IMR-90 (cell line): Measurements from ENCODE around the gene ZNRF3. TPM values are rescaled to one million over a fixed set of nuclear protein-coding genes. Genes with fewer than 3 reads are reported as not detected.

ENCODE experiments used
- ATAC-seq: fragments of 200-7000 bp; cut with Tn5 transposase; 2 replicates; pipeline ENCODE4 v1.9.1; 2020; ENCODE audit warnings: low read depth, mild to moderate bottlenecking, moderate library complexity
- BruUV-seq: library from RNA; stranded (reverse); fragments of 400-500 nt; replicated peaks from 2 replicates; lab custom pipeline; 2021; lab: Mats Ljungman, UMichigan
- CTCF ChIA-PET: fragments of 300-600 bp; formaldehyde crosslinking; extraction: SDS; loops from one replicate; lab custom pipeline; 2021; ENCODE audit warnings: antibody characterized with exemption; lab: Yijun Ruan, JAX
- POLR2A ChIA-PET: fragments of 300-600 bp; sonication (Branson Sonifier 250); formaldehyde crosslinking; loops from one replicate; lab custom pipeline; 2022; ENCODE audit warnings: antibody characterized with exemption; ENCODE audit not compliant: unreplicated experiment; lab: Charles Lee
- DNase-seq: peaks from one replicate; pipeline ENCODE4 v3.0.0; 2013
- H2AFZ ChIP-seq: replicated peaks from 2 replicates; pipeline ENCODE3; 2013; ENCODE audit warnings: low read length, mild to moderate bottlenecking; ENCODE audit not compliant: poor library complexity
- H2AK5ac ChIP-seq: 2 replicates; pipeline ENCODE4 v1.6.1; 2013; ENCODE audit warnings: low read depth, low read length, inconsistent platforms
- H2AK9ac ChIP-seq: replicated peaks from 2 replicates; pipeline ENCODE3; 2013; ENCODE audit warnings: mild to moderate bottlenecking, low read depth, low read length, moderate library complexity; ENCODE audit not compliant: poor library complexity
- H2BK120ac ChIP-seq: 2 replicates; pipeline ENCODE4 v1.6.1; 2013; ENCODE audit warnings: low read depth, low read length, inconsistent platforms
- H2BK15ac ChIP-seq: 3 replicates; pipeline ENCODE4 v1.6.1; 2013; ENCODE audit warnings: low read depth, low read length, inconsistent platforms
- H2BK20ac ChIP-seq: 2 replicates; pipeline ENCODE4 v1.6.1; 2013; ENCODE audit warnings: low read depth, mild to moderate bottlenecking, inconsistent platforms, low read length, moderate library complexity
- H2BK5ac ChIP-seq: 2 replicates; pipeline ENCODE4 v1.6.1; 2013; ENCODE audit warnings: mild to moderate bottlenecking, low read depth, low read length, inconsistent platforms; ENCODE audit not compliant: poor library complexity, severe bottlenecking
- H3K14ac ChIP-seq: replicated peaks from 2 replicates; pipeline ENCODE4 v1.6.1; 2013; ENCODE audit warnings: low read depth, low read length, inconsistent platforms
- H3K18ac ChIP-seq: 2 replicates; pipeline ENCODE4 v1.6.1; 2013; ENCODE audit warnings: low read depth, low read length, control low read depth
- H3K23ac ChIP-seq: 2 replicates; pipeline ENCODE4 v1.6.1; 2013; ENCODE audit warnings: low read depth, low read length, inconsistent platforms
- H3K27ac ChIP-seq: 2 replicates; pipeline ENCODE4 v1.5.1; 2013; ENCODE audit warnings: mild to moderate bottlenecking, control low read depth, low read length; ENCODE audit not compliant: insufficient read depth
- H3K27me3 ChIP-seq: 2 replicates; pipeline ENCODE4 v1.6.1; 2013; ENCODE audit warnings: low read length; ENCODE audit not compliant: control insufficient read depth, insufficient read depth
- H3K36me3 ChIP-seq: 2 replicates; pipeline ENCODE4 v1.6.1; 2013; ENCODE audit warnings: low read length, mixed read lengths; ENCODE audit not compliant: control insufficient read depth, insufficient read depth
- H3K4ac ChIP-seq: 2 replicates; pipeline ENCODE4 v1.6.1; 2013; ENCODE audit warnings: low read depth, low read length, inconsistent platforms
- H3K4me1 ChIP-seq: 2 replicates; pipeline ENCODE4 v1.6.1; 2013; ENCODE audit warnings: low read length, mixed read lengths; ENCODE audit not compliant: control insufficient read depth, insufficient read depth
- H3K4me2 ChIP-seq: 2 replicates; pipeline ENCODE4 v1.6.1; 2013; ENCODE audit warnings: low read depth, mild to moderate bottlenecking, control low read depth, low read length, moderate library complexity
- H3K4me3 ChIP-seq: 2 replicates; pipeline ENCODE4 v1.5.1; 2013; ENCODE audit warnings: low read depth, mild to moderate bottlenecking, control low read depth, low read length, moderate library complexity; ENCODE audit not compliant: insufficient read depth
- H3K56ac ChIP-seq: 2 replicates; pipeline ENCODE4 v1.6.1; 2013; ENCODE audit warnings: low read length, inconsistent platforms; ENCODE audit not compliant: insufficient read depth; ENCODE audit errors: extremely low read depth
- H3K79me1 ChIP-seq, 2 experiments: 2 replicates each; pipeline ENCODE4 v1.6.1; 2013; ENCODE audit warnings: low read length in 2 of 2, inconsistent platforms in 1 of 2, low read depth in 1 of 2
- H3K9ac ChIP-seq: 2 replicates; pipeline ENCODE4 v1.6.1; 2013; ENCODE audit warnings: low read depth, low read length, control low read depth
- H3K9me1 ChIP-seq: 2 replicates; pipeline ENCODE4 v1.6.1; 2013; ENCODE audit warnings: low read length, inconsistent platforms; ENCODE audit not compliant: insufficient read depth
- H3K9me3 ChIP-seq: 2 replicates; pipeline ENCODE4 v1.6.1; 2013; ENCODE audit warnings: low read length; ENCODE audit not compliant: control insufficient read depth, insufficient read depth
- H4K20me1 ChIP-seq: 2 replicates; pipeline ENCODE4 v1.6.1; 2013; ENCODE audit warnings: low read length, inconsistent platforms; ENCODE audit not compliant: insufficient read depth
- H4K5ac ChIP-seq: 2 replicates; pipeline ENCODE4 v1.6.1; 2013; ENCODE audit warnings: mild to moderate bottlenecking, low read depth, low read length, control low read depth
- H4K8ac ChIP-seq, 2 experiments: 2 replicates each; pipeline ENCODE4 v1.6.1; 2013; ENCODE audit warnings: low read depth in 2 of 2, low read length in 2 of 2, control low read depth in 1 of 2, inconsistent platforms in 1 of 2
- H4K91ac ChIP-seq: 2 replicates; pipeline ENCODE4 v1.6.1; 2013; ENCODE audit warnings: low read depth, low read length, inconsistent platforms; ENCODE audit not compliant: insufficient read depth
- BHLHE40 ChIP-seq: fragments of 150-350 bp; IDR thresholded peaks from 2 replicates; pipeline ENCODE4 v1.6.1; 2016; ENCODE audit warnings: mild to moderate bottlenecking, low read depth, low read length
- MAFK ChIP-seq: IDR thresholded peaks from 2 replicates; pipeline ENCODE4 v1.6.1; 2012; ENCODE audit warnings: low read depth, low read length, improper control_type of control experiment
- MXI1 ChIP-seq: IDR thresholded peaks from 2 replicates; pipeline ENCODE4 v1.6.1; 2012; ENCODE audit warnings: low read depth, mild to moderate bottlenecking, low read length, moderate library complexity, borderline replicate concordance
- WGBS, 2 experiments: methylation state at CpG; one replicate each; pipeline versions ENCODE4 v1.1.5 to v1.1.7; 2013; ENCODE audit warnings: missing lambda C conversion rate in 2 of 2; ENCODE audit not compliant: insufficient read length in 1 of 2; ENCODE audit errors: extremely low coverage in 2 of 2; 5-methylcytosine and 5-hydroxymethylcytosine counted together
- dilution Hi-C: fragments of 300-500 bp; cut with HindIII; formaldehyde crosslinking; loops from one replicate; pipeline ENCODE4 v1.14.3; 2018; ENCODE audit warnings: low sequenced_read_pairs; ENCODE audit not compliant: unreplicated experiment
- in situ Hi-C: fragments of 300-500 bp; cut with MboI; formaldehyde crosslinking; loops from 3 replicates; pipeline ENCODE4 v1.14.3; 2019; ENCODE audit warnings: low sequenced_read_pairs, inconsistent platforms, mixed read lengths
- intact Hi-C: fragments of 100-400 bp; cut with micrococcal nuclease; formaldehyde crosslinking; loops from 2 replicates; pipeline ENCODE4 v1.10.0; 2022
- polyA plus RNA-seq, 3 experiments: library from polyadenylated mRNA; depleted of rRNA; stranded (reverse); fragments of >200 nt; gene quantifications; 2 replicates each; pipeline ENCODE4 v1.2.3, GENCODE V29; 2012; ENCODE audit warnings: low replicate concordance in 1 of 3
- total RNA-seq: library from RNA; depleted of rRNA; stranded (reverse); fragments of >200 nt; gene quantifications from 2 replicates; pipeline ENCODE4 v1.2.3, GENCODE V29; 2012

The ZNRF3 gene
- total and polyA plus RNA-seq, 2 of the 4 experiments (the other 2 are of a cell fraction), result 1.4 to 2.4 TPM

DNA sequence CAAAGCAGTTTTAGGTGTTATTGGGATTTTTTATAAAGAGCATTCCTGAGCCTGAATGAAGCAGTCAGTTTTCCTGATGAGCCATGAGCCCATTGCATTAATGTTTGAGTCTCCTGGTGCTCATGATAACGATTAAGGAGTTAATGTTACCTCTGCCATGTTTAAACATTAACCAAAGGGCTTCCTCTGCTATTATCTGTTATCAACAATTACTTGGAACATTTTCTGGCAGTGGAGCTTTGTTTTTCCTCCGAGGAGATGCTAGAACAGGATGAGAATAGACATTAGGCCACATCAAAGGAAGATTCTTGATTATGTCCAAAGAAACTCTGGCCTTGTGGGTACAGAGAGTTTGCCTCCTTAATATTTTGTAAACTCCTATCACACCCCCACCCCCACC lies 49.9 kb downstream of the ZNRF3 start:
- no peak overlapping the region for H4K5ac ChIP-seq
- BruUV-seq, result no TSS peak
- H2BK120ac ChIP-seq, result no peak overlapping the region
- H3K36me3 ChIP-seq, result no peaks in the 10 kb centered on the region
- POLR2A ChIA-PET, result no interaction called here
- dilution Hi-C loops (no loop called here), intact Hi-C loops (no loop called here), in situ Hi-C loops (no loop called here)
- H4K8ac ChIP-seq, result no peak overlapping the region
- CTCF ChIA-PET, result interaction anchor here (0.5 to 0.6 kb wide), 2 partner anchors 978 to 1554 kb away, joined by 3 read pairs; no protein-coding TSS in a partner anchor
- no peak overlapping the region for H4K91ac ChIP-seq
- no peak overlapping the region for H3K4me3 ChIP-seq
- no peak overlapping the region for H2AK9ac ChIP-seq
- no peak overlapping the region for H3K18ac ChIP-seq
- no peak overlapping the region for H2BK20ac ChIP-seq
- H3K79me1 ChIP-seq, result peaks cover 15 to 31% of the 10 kb centered on the region in 2 experiments; a peak in 3 of 4 replicates
- H3K27ac ChIP-seq, result no peak overlapping the region
- no peaks in the 10 kb centered on the region for H3K9me3 ChIP-seq
- DNase-seq (no peak), ATAC-seq (no peak)
- TF ChIP-seq BHLHE40 (no peak), MAFK (no peak), MXI1 (no peak)
- H2BK5ac ChIP-seq, result no peak overlapping the region
- H3K14ac ChIP-seq, result no peak overlapping the region
- H3K27me3 ChIP-seq, result no peaks in the 10 kb centered on the region
- no peaks in the 10 kb centered on the region for H4K20me1 ChIP-seq
- H3K56ac ChIP-seq, result no peak overlapping the region
- H3K23ac ChIP-seq, result no peak overlapping the region
- H2AK5ac ChIP-seq, result no peak overlapping the region
- WGBS, 2 experiments, result no CpG with 5 or more reads among the region's 2 CpGs
- peaks cover 12% of the 10 kb centered on the region; the same call in 1 of the 2 replicates for H3K9me1 ChIP-seq
- no peak overlapping the region for H2AFZ ChIP-seq
- H3K4me2 ChIP-seq, result no peak overlapping the region
- H3K4ac ChIP-seq, result no peak overlapping the region
- H3K4me1 ChIP-seq, result peaks cover 4% of the 10 kb centered on the region; the same call in 1 of the 2 replicates
- H3K9ac ChIP-seq, result no peak overlapping the region
- H2BK15ac ChIP-seq, result no peak overlapping the region
